NCI-H1694 (cell line): ENCODE results near the gene INPP5D.
"Not testable (repeated sequence)": the region's sequence is repeated elsewhere in the genome, so short reads cannot be mapped to it uniquely, and the experiment has no call there.

Experiments used
- DNase-seq: peaks from one replicate; lab custom pipeline; 2025; lab: John Stamatoyannopoulos, UW

INPP5D gene

GRCh38 chr2:233178994-233179847 lies 119.1 kb downstream of the INPP5D start:
- peak; percentile 22 for DNase-seq

- no peak for DNase-seq
Observed at GRCh38 chr2:233179848-233180366, 119.8 kb downstream of the INPP5D start.

- no peak for DNase-seq
Observed at GRCh38 chr2:233183869-233184418, 123.8 kb downstream of the INPP5D start.

GRCh38 chr2:233184669-233185068 lies 124.5 kb downstream of the INPP5D start:
- no peak for DNase-seq

GRCh38 chr2:233185330-233185729 lies 125.2 kb downstream of the INPP5D start:
- no peak for DNase-seq

- no peak for DNase-seq
Observed at GRCh38 chr2:233185963-233186362, 125.8 kb downstream of the INPP5D start.

GRCh38 chr2:233186851-233187250 lies 126.7 kb downstream of the INPP5D start:
- DNase-seq: no peak

GRCh38 chr2:233189025-233189424 lies 128.9 kb downstream of the INPP5D start:
- DNase-seq: no peak

- DNase-seq: not testable (repeated sequence)
Observed at GRCh38 chr2:233191016-233191415, 130.9 kb downstream of the INPP5D start.

- no peak for DNase-seq
Observed at GRCh38 chr2:233193738-233194137, 133.6 kb downstream of the INPP5D start.

GRCh38 chr2:233195027-233195426 lies 134.9 kb downstream of the INPP5D start:
- no peak for DNase-seq

GRCh38 chr2:233197022-233197421 lies 136.9 kb downstream of the INPP5D start:
- DNase-seq: no peak

GRCh38 chr2:233198026-233198425 lies 137.9 kb downstream of the INPP5D start:
- no peak for DNase-seq

GRCh38 chr2:233199870-233200269 lies 139.7 kb downstream of the INPP5D start:
- no peak for DNase-seq

- not testable (repeated sequence) for DNase-seq
Observed at GRCh38 chr2:233200790-233201189, 140.6 kb downstream of the INPP5D start.

GRCh38 chr2:233201258-233202013 lies 141.3 kb downstream of the INPP5D start:
- no peak for DNase-seq

- no peak for DNase-seq
Observed at GRCh38 chr2:233202531-233202944, 142.4 kb downstream of the INPP5D start.

GRCh38 chr2:233203060-233203459 lies 142.9 kb downstream of the INPP5D start:
- no peak for DNase-seq

- no peak for DNase-seq
Observed at GRCh38 chr2:233204286-233204936, 144.3 kb downstream of the INPP5D start.

- DNase-seq: no peak
Observed at GRCh38 chr2:233208382-233209116, 148.4 kb downstream of the INPP5D start.

- DNase-seq: no peak
Observed at GRCh38 chr2:233209117-233209532, 149.0 kb downstream of the INPP5D start.
